SK-N-SH (cell line): ENCODE results near the gene EGFLAM. TPM values are rescaled to one million over a fixed set of nuclear protein-coding genes. Genes with fewer than 3 reads are reported as not detected.

Experiments
- CTCF ChIA-PET: fragments of 300-600, 350-600 bp; formaldehyde crosslinking; extraction: SDS; loops from one replicate; lab custom pipeline; 2021; lab: Yijun Ruan, JAX
- POLR2A ChIA-PET: fragments of 350-600 bp; sonication (Branson Sonifier 250); formaldehyde crosslinking; extraction: SDS; loops from one replicate; lab custom pipeline; 2020; ENCODE audit warnings: antibody characterized with exemption, inconsistent platforms; lab: Yijun Ruan, JAX
- DNase-seq: peaks from one replicate; pipeline ENCODE4 v3.0.0; 2012
- H2AFZ ChIP-seq: fragments of 200-600 bp; sonication (generic); 2 replicates; pipeline ENCODE4 v1.8.1; 2016; ENCODE audit warnings: antibody characterized with exemption, mild to moderate bottlenecking, low read depth
- H3F3A ChIP-seq: fragments of 200-600 bp; sonication (generic); replicated peaks from 2 replicates; pipeline ENCODE3; 2016; ENCODE audit warnings: antibody characterized with exemption, mild to moderate bottlenecking; ENCODE audit not compliant: insufficient read depth
- H3K27ac ChIP-seq, 2 experiments: fragments of 200-500 bp in 1 of 2; fragments of 200-600 bp in 1 of 2; sonication (Bioruptor generic) in 1 of 2; sonication (generic), shearing (Covaris generic) in 1 of 2; 2 replicates each; pipeline versions ENCODE4 v1.5.1 to v1.6.1; 2014 to 2016; ENCODE audit warnings: low read depth in 2 of 2, inconsistent platforms in 1 of 2, low read length in 1 of 2, mild to moderate bottlenecking in 1 of 2, mixed read lengths in 1 of 2
- H3K27me3 ChIP-seq: fragments of 200-600 bp; sonication (generic), shearing (Covaris generic); 2 replicates; pipeline ENCODE4 v1.6.1; 2016; ENCODE audit warnings: mixed run types; ENCODE audit not compliant: insufficient read depth
- H3K36me3 ChIP-seq, 2 experiments: fragments of 200-500 bp in 1 of 2; fragments of 200-600 bp in 1 of 2; sonication (Bioruptor generic) in 1 of 2; sonication (generic) in 1 of 2; replicated peaks in 1 of 2; 2 replicates each; pipeline versions ENCODE3 to v1.5.1; 2014 to 2016; ENCODE audit warnings: low read length in 1 of 2, mild to moderate bottlenecking in 1 of 2; ENCODE audit not compliant: insufficient read depth in 2 of 2, control insufficient read depth in 1 of 2
- H3K4me1 ChIP-seq, 2 experiments: fragments of 200-500 bp in 1 of 2; fragments of 200-600 bp in 1 of 2; sonication (Bioruptor generic) in 1 of 2; sonication (generic), shearing (Covaris generic) in 1 of 2; 2 replicates each; pipeline versions ENCODE4 v1.5.1 to v1.6.1; 2014 to 2016; ENCODE audit warnings: low read depth in 1 of 2, low read length in 1 of 2, mixed run types in 1 of 2; ENCODE audit not compliant: insufficient read depth in 2 of 2, control insufficient read depth in 1 of 2
- H3K4me2 ChIP-seq: fragments of 200-600 bp; sonication (generic), shearing (Covaris generic); 2 replicates; pipeline ENCODE4 v1.6.1; 2017; ENCODE audit warnings: mixed run types
- H3K4me3 ChIP-seq, 2 experiments: fragments of 200-500 bp in 1 of 2; fragments of 200-600 bp in 1 of 2; sonication (Bioruptor generic) in 1 of 2; sonication (generic), shearing (Covaris generic) in 1 of 2; 2 replicates each; pipeline versions ENCODE4 v1.5.1 to v1.8.1; 2014 to 2016; ENCODE audit warnings: low read depth in 2 of 2, inconsistent platforms in 1 of 2, low read length in 1 of 2, mild to moderate bottlenecking in 1 of 2, mixed read lengths in 1 of 2, moderate library complexity in 1 of 2
- H3K79me2 ChIP-seq: fragments of 200-600 bp; sonication (generic); 2 replicates; pipeline ENCODE4 v1.8.1; 2017; ENCODE audit warnings: mild to moderate bottlenecking; ENCODE audit not compliant: insufficient read depth
- H3K9ac ChIP-seq: fragments of 200-600 bp; sonication (generic); 2 replicates; pipeline ENCODE4 v1.6.1; 2017; ENCODE audit warnings: mixed run types
- H3K9me2 ChIP-seq: fragments of 200-600 bp; sonication (generic); 2 replicates; pipeline ENCODE4 v1.6.1; 2017; ENCODE audit warnings: mixed run types
- H3K9me3 ChIP-seq: fragments of 200-600 bp; sonication (generic); 2 replicates; pipeline ENCODE4 v1.6.1; 2017; ENCODE audit warnings: mixed run types, mild to moderate bottlenecking, moderate library complexity
- H4K20me1 ChIP-seq: fragments of 200-600 bp; sonication (generic); 2 replicates; pipeline ENCODE4 v1.6.1; 2017; ENCODE audit warnings: mild to moderate bottlenecking, mixed run types; ENCODE audit not compliant: insufficient read depth
- EZH2phosphoT487 ChIP-seq: fragments of 200-600 bp; sonication (generic); IDR thresholded peaks from 2 replicates; pipeline ENCODE4 v1.6.1; 2017; ENCODE audit warnings: low read depth, mixed run types, mild to moderate bottlenecking, antibody characterized with exemption, moderate library complexity, borderline replicate concordance
- FOXJ3 ChIP-seq: sonication (generic); formaldehyde crosslinking; IDR thresholded peaks from 2 replicates; pipeline ENCODE4 v1.5.1; 2020; ENCODE audit warnings: mild to moderate bottlenecking, missing genetic modification reagents
- FOXM1 ChIP-seq: IDR thresholded peaks from 2 replicates; pipeline ENCODE4 v1.4.0; 2012; ENCODE audit warnings: low read depth, mild to moderate bottlenecking
- GATA2 ChIP-seq: sonication (generic); formaldehyde crosslinking; IDR thresholded peaks from 2 replicates; pipeline ENCODE4 v1.5.0; 2020; ENCODE audit warnings: mild to moderate bottlenecking, missing genetic modification reagents
- MEF2A ChIP-seq: IDR thresholded peaks from 2 replicates; pipeline ENCODE4 v1.4.0; 2012; ENCODE audit warnings: low read depth, borderline replicate concordance
- MXI1 ChIP-seq: IDR thresholded peaks from 2 replicates; pipeline ENCODE4 v1.6.1; 2012; ENCODE audit warnings: mild to moderate bottlenecking, low read depth, low read length, improper control_type of control experiment
- NFIC ChIP-seq: IDR thresholded peaks from 2 replicates; pipeline ENCODE4 v1.4.0; 2012; ENCODE audit warnings: borderline replicate concordance
- NRF1 ChIP-seq: IDR thresholded peaks from 2 replicates; pipeline ENCODE4 v1.6.1; 2012; ENCODE audit warnings: low read depth, mild to moderate bottlenecking, low read length
- RAD21 ChIP-seq: IDR thresholded peaks from 2 replicates; pipeline ENCODE4 v1.6.1; 2012; ENCODE audit warnings: mild to moderate bottlenecking, low read length
- RFX5 ChIP-seq: IDR thresholded peaks from 2 replicates; pipeline ENCODE4 v1.6.1; 2012; ENCODE audit warnings: mild to moderate bottlenecking, improper control_type of control experiment, low read length
- RXRA ChIP-seq: IDR thresholded peaks from 2 replicates; pipeline ENCODE4 v1.4.0; 2012; ENCODE audit warnings: low read depth, mild to moderate bottlenecking, borderline replicate concordance
- SMC3 ChIP-seq: IDR thresholded peaks from 2 replicates; pipeline ENCODE4 v1.6.1; 2012; ENCODE audit warnings: low read depth, low read length, improper control_type of control experiment
- TCF12 ChIP-seq: IDR thresholded peaks from 2 replicates; pipeline ENCODE4 v1.4.0; 2012
- YY1 ChIP-seq: IDR thresholded peaks from 2 replicates; pipeline ENCODE4 v1.4.0; 2012; ENCODE audit warnings: low read depth, mild to moderate bottlenecking
- WGBS: methylation state at CpG from one replicate; pipeline ENCODE4 v1.1.6; 2017; ENCODE audit warnings: low lambda C conversion rate; 5-methylcytosine and 5-hydroxymethylcytosine counted together
- polyA plus RNA-seq, 3 experiments: library from polyadenylated mRNA; depleted of rRNA; stranded (reverse); fragments of >200 nt; gene quantifications; 2 replicates each; pipeline ENCODE4 v1.2.3, GENCODE V29; 2012
- TF ChIP-seq, protein P1 (sequence below): IDR thresholded peaks from 2 replicates; pipeline ENCODE4; 2012
- TF ChIP-seq, protein P2 (sequence below): fragments of 200-600 bp; sonication (generic); IDR thresholded peaks from 2 replicates; pipeline ENCODE4 v1.6.1; 2017; ENCODE audit warnings: antibody characterized with exemption, mild to moderate bottlenecking, moderate library complexity
- TF ChIP-seq, protein P3 (sequence below): fragments of 150-350 bp; IDR thresholded peaks from 2 replicates; pipeline ENCODE4 v1.6.1; 2016; ENCODE audit warnings: mild to moderate bottlenecking, low read depth, low read length

Gene EGFLAM
- polyA plus RNA-seq, 1 of the 3 experiments (the other 2 are of a cell fraction), result 0.05 TPM

DNA sequence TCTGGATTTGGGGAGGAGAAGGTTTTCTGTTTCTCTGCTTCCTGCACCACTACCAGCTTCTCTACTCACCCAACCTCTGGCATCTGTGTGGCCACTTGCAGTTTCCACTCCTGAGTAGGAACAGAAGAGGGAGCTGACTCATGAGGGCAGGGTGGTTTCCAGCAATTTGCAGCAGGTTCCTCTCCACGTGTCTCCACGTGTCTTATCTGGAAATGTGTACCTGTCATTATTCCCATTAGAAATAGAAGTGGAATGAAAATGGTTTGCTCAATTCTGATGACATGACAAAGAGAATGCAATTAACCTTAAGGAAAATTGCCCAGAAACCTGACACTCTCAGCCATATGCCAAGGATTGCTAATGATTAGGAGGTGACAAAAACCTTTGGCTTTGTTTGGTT lies 33.0 kb downstream of the EGFLAM start:
- no peaks in the 10 kb centered on the region for H3K9me3 ChIP-seq
- H3K9ac ChIP-seq, result no peak overlapping the region
- no peaks in the 10 kb centered on the region for H3K9me2 ChIP-seq
- H3K4me1 ChIP-seq, result no peaks in the 10 kb centered on the region; a peak in 1 of 4 replicates
- H3K27ac ChIP-seq, result no peak overlapping the region
- WGBS, result 44% methylated on average over 2 of the region's 2 CpGs
- CTCF ChIA-PET, result no interaction called here
- no peak overlapping the region for H3K4me3 ChIP-seq
- H2AFZ ChIP-seq, result no peak overlapping the region
- peaks cover 0 to 3% of the 10 kb centered on the region in 2 experiments for H3K36me3 ChIP-seq
- no peaks in the 10 kb centered on the region for H4K20me1 ChIP-seq
- POLR2A ChIA-PET, result no interaction called here
- no peaks in the 10 kb centered on the region for H3K79me2 ChIP-seq
- H3K4me2 ChIP-seq, result no peak overlapping the region
- no peak for DNase-seq
- TF ChIP-seq GATA2 (CRISPR knock-in tag) (no peak), TCF12 (no peak), FOXJ3 (CRISPR knock-in tag) (no peak), NFIC (no peak), NRF1 (no peak), RFX5 (no peak), SMC3 (no peak), FOXM1 (no peak), RXRA (no peak), MEF2A (no peak), MXI1 (no peak)
- TF ChIP-seq, protein P1, sequence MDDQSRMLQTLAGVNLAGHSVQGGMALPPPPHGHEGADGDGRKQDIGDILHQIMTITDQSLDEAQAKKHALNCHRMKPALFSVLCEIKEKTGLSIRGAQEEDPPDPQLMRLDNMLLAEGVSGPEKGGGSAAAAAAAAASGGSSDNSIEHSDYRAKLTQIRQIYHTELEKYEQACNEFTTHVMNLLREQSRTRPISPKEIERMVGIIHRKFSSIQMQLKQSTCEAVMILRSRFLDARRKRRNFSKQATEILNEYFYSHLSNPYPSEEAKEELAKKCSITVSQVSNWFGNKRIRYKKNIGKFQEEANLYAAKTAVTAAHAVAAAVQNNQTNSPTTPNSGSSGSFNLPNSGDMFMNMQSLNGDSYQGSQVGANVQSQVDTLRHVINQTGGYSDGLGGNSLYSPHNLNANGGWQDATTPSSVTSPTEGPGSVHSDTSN, result no peak
- no peaks in the 10 kb centered on the region for H3F3A ChIP-seq
- no peaks in the 10 kb centered on the region for H3K27me3 ChIP-seq

DNA sequence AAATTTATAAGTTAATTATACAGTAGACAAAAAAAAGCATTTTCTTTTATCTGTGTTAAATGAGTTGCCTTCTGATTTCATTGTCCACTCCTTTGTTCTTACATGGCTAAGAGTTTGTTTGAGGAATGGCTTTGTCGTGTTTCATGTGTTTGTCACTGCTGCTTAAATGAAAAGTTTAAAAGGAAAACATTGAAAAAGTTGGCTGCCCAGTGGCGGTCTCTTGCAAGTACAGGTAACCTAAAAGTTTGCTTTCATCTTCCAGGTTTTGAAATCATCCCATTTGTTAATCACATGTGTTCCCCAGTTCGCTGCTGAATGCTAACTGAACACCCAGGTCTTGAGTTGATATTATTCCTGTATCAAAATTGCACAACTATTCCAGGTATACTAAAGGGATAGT lies 33.9 kb downstream of the EGFLAM start:
- ChIA-PET POLR2A (no interaction called here), CTCF (interaction anchor here (1.2 kb wide), 1 partner anchor 26 kb away, joined by 3 read pairs; no protein-coding TSS in a partner anchor)
- TF ChIP-seq, protein P2, sequence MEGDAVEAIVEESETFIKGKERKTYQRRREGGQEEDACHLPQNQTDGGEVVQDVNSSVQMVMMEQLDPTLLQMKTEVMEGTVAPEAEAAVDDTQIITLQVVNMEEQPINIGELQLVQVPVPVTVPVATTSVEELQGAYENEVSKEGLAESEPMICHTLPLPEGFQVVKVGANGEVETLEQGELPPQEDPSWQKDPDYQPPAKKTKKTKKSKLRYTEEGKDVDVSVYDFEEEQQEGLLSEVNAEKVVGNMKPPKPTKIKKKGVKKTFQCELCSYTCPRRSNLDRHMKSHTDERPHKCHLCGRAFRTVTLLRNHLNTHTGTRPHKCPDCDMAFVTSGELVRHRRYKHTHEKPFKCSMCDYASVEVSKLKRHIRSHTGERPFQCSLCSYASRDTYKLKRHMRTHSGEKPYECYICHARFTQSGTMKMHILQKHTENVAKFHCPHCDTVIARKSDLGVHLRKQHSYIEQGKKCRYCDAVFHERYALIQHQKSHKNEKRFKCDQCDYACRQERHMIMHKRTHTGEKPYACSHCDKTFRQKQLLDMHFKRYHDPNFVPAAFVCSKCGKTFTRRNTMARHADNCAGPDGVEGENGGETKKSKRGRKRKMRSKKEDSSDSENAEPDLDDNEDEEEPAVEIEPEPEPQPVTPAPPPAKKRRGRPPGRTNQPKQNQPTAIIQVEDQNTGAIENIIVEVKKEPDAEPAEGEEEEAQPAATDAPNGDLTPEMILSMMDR, result no peak
- TF ChIP-seq SMC3 (no peak), EZH2phosphoT487 (no peak), MXI1 (no peak), YY1 (no peak), RAD21 (no peak)
- TF ChIP-seq, protein P3, sequence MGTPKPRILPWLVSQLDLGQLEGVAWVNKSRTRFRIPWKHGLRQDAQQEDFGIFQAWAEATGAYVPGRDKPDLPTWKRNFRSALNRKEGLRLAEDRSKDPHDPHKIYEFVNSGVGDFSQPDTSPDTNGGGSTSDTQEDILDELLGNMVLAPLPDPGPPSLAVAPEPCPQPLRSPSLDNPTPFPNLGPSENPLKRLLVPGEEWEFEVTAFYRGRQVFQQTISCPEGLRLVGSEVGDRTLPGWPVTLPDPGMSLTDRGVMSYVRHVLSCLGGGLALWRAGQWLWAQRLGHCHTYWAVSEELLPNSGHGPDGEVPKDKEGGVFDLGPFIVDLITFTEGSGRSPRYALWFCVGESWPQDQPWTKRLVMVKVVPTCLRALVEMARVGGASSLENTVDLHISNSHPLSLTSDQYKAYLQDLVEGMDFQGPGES, result no peak

More for the DNA sequence above, 33.9 kb downstream of the EGFLAM start:
- no peaks in the 10 kb centered on the region for H3K27me3 ChIP-seq
- H3K36me3 ChIP-seq, result peaks cover 0 to 3% of the 10 kb centered on the region in 2 experiments
- H3K9me2 ChIP-seq, result no peaks in the 10 kb centered on the region
- no peak overlapping the region for H2AFZ ChIP-seq
- no peak for DNase-seq
- no peaks in the 10 kb centered on the region for H3F3A ChIP-seq
- H3K4me1 ChIP-seq, result no peaks in the 10 kb centered on the region; a peak in 1 of 4 replicates
- H3K9me3 ChIP-seq, result no peaks in the 10 kb centered on the region
- H3K4me3 ChIP-seq, result no peak overlapping the region
- no peak overlapping the region for H3K4me2 ChIP-seq
- no peaks in the 10 kb centered on the region for H4K20me1 ChIP-seq
- no peak overlapping the region for H3K9ac ChIP-seq
- H3K27ac ChIP-seq, result no peak overlapping the region
- 17% methylated on average over 3 of the region's 3 CpGs for WGBS
- no peaks in the 10 kb centered on the region for H3K79me2 ChIP-seq
